K562 (cell line): Measurements from ENCODE around the gene SLC25A21. TPM values are rescaled to one million over a fixed set of nuclear protein-coding genes. Genes with fewer than 3 reads are reported as not detected.
A peak's percentile ranks its signal among the peaks of the same experiment; 100 is the strongest.

Source experiments
- CHAMP1 ChIP-seq: fragments of 450-650 bp; IDR thresholded peaks from 2 replicates; pipeline ENCODE4 v1.6.1; 2016; ENCODE audit warnings: mild to moderate bottlenecking
- CREBBP ChIP-seq: IDR thresholded peaks from one replicate; pipeline ENCODE4 v1.6.1; 2012; ENCODE audit warnings: low read depth, mild to moderate bottlenecking, control low read depth, inconsistent platforms, low read length
- EP300 ChIP-seq: IDR thresholded peaks from 2 replicates; pipeline ENCODE4 v1.6.1; 2012; ENCODE audit warnings: low read length, improper control_type of control experiment
- ETV1 ChIP-seq: fragments of 450-650 bp; conservative IDR thresholded peaks from 2 replicates; pipeline ENCODE4 v1.6.1; 2016; ENCODE audit warnings: missing genetic modification characterization, control low read depth, low read depth, missing compliant biosample characterization
- KHSRP ChIP-seq: fragments of 450-650 bp; IDR thresholded peaks from 2 replicates; pipeline ENCODE4 v1.6.1; 2017
- MTF1 ChIP-seq: fragments of 250-450 bp; sonication (Bioruptor Pico); IDR thresholded peaks from 2 replicates; pipeline ENCODE4 v1.9.0; 2021; ENCODE audit warnings: moderate library complexity, mild to moderate bottlenecking, inconsistent platforms, borderline replicate concordance
- NFXL1 ChIP-seq: fragments of 450-650 bp; formaldehyde crosslinking; IDR thresholded peaks from 2 replicates; pipeline ENCODE4 v1.4.0; 2021; ENCODE audit warnings: mild to moderate bottlenecking
- PHF21A ChIP-seq: fragments of 450-650 bp; IDR thresholded peaks from 2 replicates; pipeline ENCODE4 v1.6.1; 2017; ENCODE audit warnings: low read depth, borderline replicate concordance
- SETDB1 ChIP-seq: IDR thresholded peaks from one replicate; pipeline ENCODE4 v1.6.1; 2012; ENCODE audit warnings: low read length, control low read depth, inconsistent platforms
- SREBF1 ChIP-seq: fragments of 150-350 bp; IDR thresholded peaks from 2 replicates; pipeline ENCODE4 v1.6.1; 2014; ENCODE audit warnings: antibody characterized with exemption, low read depth, low read length, borderline replicate concordance
- SRSF3 ChIP-seq: fragments of 200-400 bp; formaldehyde crosslinking; IDR thresholded peaks from 2 replicates; pipeline ENCODE4 v1.6.1; 2016; ENCODE audit warnings: mild to moderate bottlenecking, low read length, moderate library complexity; ENCODE audit not compliant: insufficient read depth
- TAF7 ChIP-seq: fragments of 450-650 bp; IDR thresholded peaks from 2 replicates; pipeline ENCODE4 v1.6.1; 2016; ENCODE audit warnings: missing genetic modification characterization, missing compliant biosample characterization
- ZBTB1 ChIP-seq: sonication (generic); formaldehyde crosslinking; IDR thresholded peaks from 2 replicates; pipeline ENCODE4 v1.8.1; 2023; ENCODE audit warnings: missing genetic modification reagents, low read depth, mild to moderate bottlenecking, borderline replicate concordance
- ZFX ChIP-seq: sonication (generic); formaldehyde crosslinking; IDR thresholded peaks from 2 replicates; pipeline ENCODE4 v1.8.0; 2022; ENCODE audit warnings: mild to moderate bottlenecking, missing genetic modification reagents, moderate library complexity
- ZNF239 ChIP-seq: fragments of 250-450 bp; sonication (Bioruptor Pico); IDR thresholded peaks from 2 replicates; pipeline ENCODE4 v1.4.0; 2020; ENCODE audit warnings: mild to moderate bottlenecking
- ZNF24 ChIP-seq: fragments of 450-650 bp; IDR thresholded peaks from 2 replicates; pipeline ENCODE4 v1.6.1; 2016
- polyA plus RNA-seq, 8 experiments: library from polyadenylated mRNA; depleted of rRNA in 4 of 8; stranded (reverse) in 5 of 8; unstranded in 3 of 8; fragments of >200 nt; fragmentation: Nextera tagmentation in 2 of 8; fragmentation: Illumina TruSeq in 1 of 8; extraction: Ambion mirVana in 2 of 8; extraction: Trizol in 1 of 8; gene quantifications; 2 replicates each; pipeline versions ENCODE4 v1.2.1 to v1.2.3, GENCODE V29; 2011 to 2014; ENCODE audit warnings: inconsistent platforms in 1 of 8, missing spikeins in 1 of 8
- total RNA-seq, 7 experiments: library from RNA; depleted of rRNA in 6 of 7; stranded (reverse); fragments of >200 nt in 6 of 7; fragmentation: Illumina TruSeq in 2 of 7; extraction: Trizol in 2 of 7; gene quantifications; 2 replicates each; pipeline versions ENCODE4 v1.2.1 to v1.2.3, GENCODE V29; 2011 to 2021; ENCODE audit warnings: low replicate concordance in 1 of 7
- TF ChIP-seq, protein P1 (sequence below): fragments of 450-650 bp; formaldehyde crosslinking; IDR thresholded peaks from 2 replicates; pipeline ENCODE4 v1.4.0; 2020; ENCODE audit warnings: mild to moderate bottlenecking, moderate library complexity
- TF ChIP-seq, protein P2 (sequence below), 2 experiments: IDR thresholded peaks; 2 replicates each; pipeline ENCODE4 v1.6.1; 2012; ENCODE audit warnings: improper control_type of control experiment in 2 of 2, low read depth in 2 of 2, low read length in 2 of 2, borderline replicate concordance in 1 of 2
- TF ChIP-seq, protein P3 (sequence below): fragments of 450-650 bp; IDR thresholded peaks from 2 replicates; pipeline ENCODE4 v1.7.1; 2018; ENCODE audit warnings: mild to moderate bottlenecking, low read depth; ENCODE audit not compliant: partially characterized antibody

The SLC25A21 gene
- total and polyA plus RNA-seq, 9 of the 15 experiments (the other 6 are each of a cell fraction or from before 2014, with no cell fraction given), result 15.2 to 46.7 (median 28.7) TPM

DNA sequence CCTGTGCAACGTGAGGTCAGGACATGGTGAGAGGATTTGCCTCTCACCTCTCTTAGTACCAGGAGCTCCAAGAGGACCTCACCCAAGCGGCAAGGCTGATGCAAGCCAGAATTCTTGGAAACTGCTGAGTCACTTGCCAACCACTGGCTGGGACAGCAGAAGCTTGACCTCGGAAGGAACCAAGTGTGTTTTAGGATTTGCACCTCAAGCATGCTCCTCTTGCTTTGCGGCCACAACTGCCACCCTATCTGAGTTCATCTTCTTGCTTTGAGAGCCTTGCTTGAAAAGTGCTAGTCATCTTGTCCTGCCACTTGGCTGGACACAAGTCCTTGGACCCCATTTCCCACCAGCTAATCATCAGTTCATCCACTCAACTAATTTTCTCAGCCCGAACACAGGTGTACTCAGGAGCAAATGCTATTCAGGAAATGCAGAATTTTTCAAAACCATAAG lies 195.8 kb downstream of the SLC25A21 start (continued):
- TF ChIP-seq PHF21A, result no peak
- TF ChIP-seq ZNF239 (CRISPR knock-in tag), result peak; percentile 20; the same call in 1 of the 2 replicates
- TF ChIP-seq SREBF1, result no peak
- TF ChIP-seq EP300, result peak; percentile 89
- TF ChIP-seq ZNF24, result no peak
- no peak for TF ChIP-seq ZBTB1 (CRISPR knock-in tag)
- no peak for TF ChIP-seq TAF7 (tag)
- 0 out of 2 replicates have a peak, but pooled peaks have one; percentile 56 for TF ChIP-seq CHAMP1
- TF ChIP-seq, protein P1, sequence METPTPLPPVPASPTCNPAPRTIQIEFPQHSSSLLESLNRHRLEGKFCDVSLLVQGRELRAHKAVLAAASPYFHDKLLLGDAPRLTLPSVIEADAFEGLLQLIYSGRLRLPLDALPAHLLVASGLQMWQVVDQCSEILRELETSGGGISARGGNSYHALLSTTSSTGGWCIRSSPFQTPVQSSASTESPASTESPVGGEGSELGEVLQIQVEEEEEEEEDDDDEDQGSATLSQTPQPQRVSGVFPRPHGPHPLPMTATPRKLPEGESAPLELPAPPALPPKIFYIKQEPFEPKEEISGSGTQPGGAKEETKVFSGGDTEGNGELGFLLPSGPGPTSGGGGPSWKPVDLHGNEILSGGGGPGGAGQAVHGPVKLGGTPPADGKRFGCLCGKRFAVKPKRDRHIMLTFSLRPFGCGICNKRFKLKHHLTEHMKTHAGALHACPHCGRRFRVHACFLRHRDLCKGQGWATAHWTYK (CRISPR knock-in tag), result peak; percentile 68; the same call in 1 of the 2 replicates
- no peak for TF ChIP-seq SETDB1
- no peak for TF ChIP-seq NFXL1 (CRISPR knock-in tag)
- no peak for TF ChIP-seq ETV1 (tag)
- TF ChIP-seq ZFX (CRISPR knock-in tag), result no peak
- TF ChIP-seq, protein P2, sequence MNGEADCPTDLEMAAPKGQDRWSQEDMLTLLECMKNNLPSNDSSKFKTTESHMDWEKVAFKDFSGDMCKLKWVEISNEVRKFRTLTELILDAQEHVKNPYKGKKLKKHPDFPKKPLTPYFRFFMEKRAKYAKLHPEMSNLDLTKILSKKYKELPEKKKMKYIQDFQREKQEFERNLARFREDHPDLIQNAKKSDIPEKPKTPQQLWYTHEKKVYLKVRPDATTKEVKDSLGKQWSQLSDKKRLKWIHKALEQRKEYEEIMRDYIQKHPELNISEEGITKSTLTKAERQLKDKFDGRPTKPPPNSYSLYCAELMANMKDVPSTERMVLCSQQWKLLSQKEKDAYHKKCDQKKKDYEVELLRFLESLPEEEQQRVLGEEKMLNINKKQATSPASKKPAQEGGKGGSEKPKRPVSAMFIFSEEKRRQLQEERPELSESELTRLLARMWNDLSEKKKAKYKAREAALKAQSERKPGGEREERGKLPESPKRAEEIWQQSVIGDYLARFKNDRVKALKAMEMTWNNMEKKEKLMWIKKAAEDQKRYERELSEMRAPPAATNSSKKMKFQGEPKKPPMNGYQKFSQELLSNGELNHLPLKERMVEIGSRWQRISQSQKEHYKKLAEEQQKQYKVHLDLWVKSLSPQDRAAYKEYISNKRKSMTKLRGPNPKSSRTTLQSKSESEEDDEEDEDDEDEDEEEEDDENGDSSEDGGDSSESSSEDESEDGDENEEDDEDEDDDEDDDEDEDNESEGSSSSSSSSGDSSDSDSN (IDR thresholded peaks at IDR 0.05; ENCODE audit: borderline replicate concordance in 1 of 2, low read depth in 2 of 2, low read length in 2 of 2), result no peak
- no peak for TF ChIP-seq SRSF3
- TF ChIP-seq MTF1, result no peak
- TF ChIP-seq CREBBP, result no peak
- TF ChIP-seq KHSRP, result no peak
- TF ChIP-seq, protein P3, sequence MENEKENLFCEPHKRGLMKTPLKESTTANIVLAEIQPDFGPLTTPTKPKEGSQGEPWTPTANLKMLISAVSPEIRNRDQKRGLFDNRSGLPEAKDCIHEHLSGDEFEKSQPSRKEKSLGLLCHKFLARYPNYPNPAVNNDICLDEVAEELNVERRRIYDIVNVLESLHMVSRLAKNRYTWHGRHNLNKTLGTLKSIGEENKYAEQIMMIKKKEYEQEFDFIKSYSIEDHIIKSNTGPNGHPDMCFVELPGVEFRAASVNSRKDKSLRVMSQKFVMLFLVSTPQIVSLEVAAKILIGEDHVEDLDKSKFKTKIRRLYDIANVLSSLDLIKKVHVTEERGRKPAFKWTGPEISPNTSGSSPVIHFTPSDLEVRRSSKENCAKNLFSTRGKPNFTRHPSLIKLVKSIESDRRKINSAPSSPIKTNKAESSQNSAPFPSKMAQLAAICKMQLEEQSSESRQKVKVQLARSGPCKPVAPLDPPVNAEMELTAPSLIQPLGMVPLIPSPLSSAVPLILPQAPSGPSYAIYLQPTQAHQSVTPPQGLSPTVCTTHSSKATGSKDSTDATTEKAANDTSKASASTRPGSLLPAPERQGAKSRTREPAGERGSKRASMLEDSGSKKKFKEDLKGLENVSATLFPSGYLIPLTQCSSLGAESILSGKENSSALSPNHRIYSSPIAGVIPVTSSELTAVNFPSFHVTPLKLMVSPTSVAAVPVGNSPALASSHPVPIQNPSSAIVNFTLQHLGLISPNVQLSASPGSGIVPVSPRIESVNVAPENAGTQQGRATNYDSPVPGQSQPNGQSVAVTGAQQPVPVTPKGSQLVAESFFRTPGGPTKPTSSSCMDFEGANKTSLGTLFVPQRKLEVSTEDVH, result no peak
